Common myeloid progenitor, CD34-positive (primary cell): ENCODE measurements around the gene TMEM129.

ENCODE experiments used
- CTCF ChIA-PET: fragments of 350-600 bp; sonication (Branson Sonifier 250); formaldehyde crosslinking; loops from one replicate; lab custom pipeline; 2021; ENCODE audit warnings: antibody characterized with exemption; lab: Charles Lee
- POLR2A ChIA-PET: fragments of 350-600 bp; sonication (Branson Sonifier 250); formaldehyde crosslinking; loops from one replicate; lab custom pipeline; 2021; ENCODE audit warnings: antibody characterized with exemption; lab: Charles Lee
- DNase-seq, 3 donors: peaks; one replicate each; pipeline versions ENCODE4 v3.0.0 to v3.0.0-alpha.2; 2013
- H3K27ac ChIP-seq, 2 experiments: 1 replicate in 1 of 2; 2 replicates in 1 of 2; pipeline ENCODE4 v1.7.0; 2013; ENCODE audit warnings: inconsistent platforms in 2 of 2, low read length in 2 of 2, mild to moderate bottlenecking in 2 of 2, low read depth in 1 of 2, moderate library complexity in 1 of 2; ENCODE audit not compliant: severe bottlenecking in 2 of 2, insufficient read depth in 1 of 2, poor library complexity in 1 of 2
- H3K27me3 ChIP-seq, 5 experiments: replicated peaks in 2 of 5; 1 replicate in 3 of 5; 2 replicates in 2 of 5; pipeline versions ENCODE4 v1.6.1 to v1.7.0; 2013; ENCODE audit warnings: low read length in 4 of 5, mild to moderate bottlenecking in 2 of 5, moderate library complexity in 2 of 5, inconsistent platforms in 1 of 5; ENCODE audit not compliant: insufficient read depth in 5 of 5, control insufficient read depth in 4 of 5
- H3K36me3 ChIP-seq, 4 experiments: 1 replicate in 2 of 4; 2 replicates in 2 of 4; pipeline versions ENCODE4 v1.6.1 to v1.7.0; 2013; ENCODE audit warnings: low read length in 3 of 4, control low read depth in 1 of 4, mild to moderate bottlenecking in 1 of 4; ENCODE audit not compliant: control insufficient read depth in 4 of 4, insufficient read depth in 4 of 4
- H3K4me1 ChIP-seq, 4 experiments: 1 replicate in 3 of 4; 2 replicates in 1 of 4; pipeline versions ENCODE4 v1.6.1 to v1.7.1; 2013; ENCODE audit warnings: low read length in 3 of 4, mild to moderate bottlenecking in 3 of 4, control low read depth in 1 of 4, inconsistent platforms in 1 of 4, moderate library complexity in 1 of 4; ENCODE audit not compliant: control insufficient read depth in 4 of 4, insufficient read depth in 4 of 4; ENCODE audit errors: control extremely low read depth in 1 of 4
- H3K4me3 ChIP-seq, 7 experiments: 1 replicate in 4 of 7; 2 replicates in 3 of 7; pipeline versions ENCODE4 v1.5.1 to v1.7.0; 2013; ENCODE audit warnings: mild to moderate bottlenecking in 7 of 7, low read length in 6 of 7, moderate library complexity in 6 of 7, inconsistent platforms in 2 of 7, low read depth in 2 of 7, control low read depth in 1 of 7; ENCODE audit not compliant: insufficient read depth in 4 of 7, control insufficient read depth in 1 of 7; ENCODE audit errors: extremely low read depth in 1 of 7
- H3K9me3 ChIP-seq, 5 experiments: 1 replicate in 4 of 5; 2 replicates in 1 of 5; pipeline versions ENCODE4 v1.6.1 to v1.7.1; 2013; ENCODE audit warnings: low read length in 4 of 5, mild to moderate bottlenecking in 2 of 5, inconsistent platforms in 1 of 5, low read depth in 1 of 5, moderate library complexity in 1 of 5; ENCODE audit not compliant: control insufficient read depth in 4 of 5, insufficient read depth in 2 of 5; ENCODE audit errors: control extremely low read depth in 1 of 5
- whole genome bisulfite sequencing: methylation state at CpG from one replicate; pipeline ENCODE4 v1.1.5; 2013; ENCODE audit not compliant: insufficient coverage; 5-methylcytosine and 5-hydroxymethylcytosine counted together

Gene TMEM129

GRCh38 chr4:1678244-1678643, 42.9 kb downstream of the TMEM129 start:
- 100% methylated on average over 1 of the region's 5 CpGs for whole genome bisulfite sequencing
- no peaks in the 10 kb centered on the region for H3K36me3 ChIP-seq
- no peaks in the 10 kb centered on the region for H3K27me3 ChIP-seq
- H3K4me1 ChIP-seq = peaks cover 5 to 19% (median 16%) of the 10 kb centered on the region in 4 experiments
- CTCF ChIA-PET = no interaction called here
- DNase-seq = no peak
- no peak overlapping the region for H3K4me3 ChIP-seq
- no peak overlapping the region for H3K27ac ChIP-seq
- H3K9me3 ChIP-seq = no peaks in the 10 kb centered on the region
- POLR2A ChIA-PET = no interaction called here

DNA sequence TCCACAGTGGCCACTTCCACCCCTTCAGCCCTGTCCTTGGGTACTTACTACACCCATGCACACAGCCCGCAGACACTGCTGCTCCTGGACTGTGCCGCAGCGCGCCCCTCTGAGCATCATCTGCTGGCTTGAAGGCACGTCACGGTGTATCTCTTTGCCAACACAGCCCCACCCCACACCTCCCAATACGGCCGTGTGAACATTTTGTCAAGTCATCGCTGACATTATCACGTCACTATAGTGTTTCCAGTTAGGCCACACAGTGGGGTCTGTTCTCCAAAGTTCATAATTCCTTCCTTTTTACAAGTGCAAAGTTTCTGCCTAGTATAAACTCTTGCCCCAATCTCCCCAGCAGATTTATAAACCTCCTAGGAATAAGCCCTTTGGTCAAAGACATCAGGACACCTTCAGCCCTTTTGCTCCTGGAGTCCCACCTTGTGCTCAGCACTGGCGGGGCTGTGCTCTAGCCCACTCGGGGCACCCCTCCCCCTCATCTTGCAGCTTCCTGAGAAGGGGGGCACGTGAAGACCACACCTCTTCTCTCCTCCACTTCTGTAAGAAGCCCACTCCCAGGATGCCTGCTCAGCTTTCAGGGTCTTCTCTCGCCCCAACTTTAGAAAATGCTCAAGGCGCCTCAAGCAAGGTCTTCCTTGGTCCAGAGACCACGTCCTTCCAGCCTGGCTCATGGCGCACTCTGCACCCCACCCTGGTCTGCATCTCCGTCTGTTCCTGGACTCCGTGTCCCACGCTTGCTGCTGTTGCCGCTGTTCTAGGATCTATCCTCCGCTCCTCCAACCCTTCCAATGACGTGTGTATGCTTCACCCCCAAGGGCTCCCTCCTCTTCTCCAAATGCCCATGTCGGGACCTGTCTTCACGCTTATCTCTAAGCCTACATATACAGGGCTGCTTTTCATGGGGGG, 44.3 kb downstream of the TMEM129 start:
- peak; percentile 42 to 86 (median 78) for DNase-seq
- no peaks in the 10 kb centered on the region for H3K36me3 ChIP-seq
- no peak overlapping the region for H3K4me3 ChIP-seq
- H3K9me3 ChIP-seq = no peaks in the 10 kb centered on the region
- WGBS = 73% methylated on average over 21 of the region's 25 CpGs
- no peaks in the 10 kb centered on the region for H3K27me3 ChIP-seq
- POLR2A ChIA-PET = no interaction called here
- H3K4me1 ChIP-seq = peaks cover 0 to 12% (median 10%) of the 10 kb centered on the region in 4 experiments
- no peak overlapping the region for H3K27ac ChIP-seq
- CTCF ChIA-PET = interaction anchor here (1.6 to 1.7 kb wide), 2 partner anchors 14 to 16 kb away, joined by 4 to 6 read pairs; no protein-coding TSS in a partner anchor

DNA sequence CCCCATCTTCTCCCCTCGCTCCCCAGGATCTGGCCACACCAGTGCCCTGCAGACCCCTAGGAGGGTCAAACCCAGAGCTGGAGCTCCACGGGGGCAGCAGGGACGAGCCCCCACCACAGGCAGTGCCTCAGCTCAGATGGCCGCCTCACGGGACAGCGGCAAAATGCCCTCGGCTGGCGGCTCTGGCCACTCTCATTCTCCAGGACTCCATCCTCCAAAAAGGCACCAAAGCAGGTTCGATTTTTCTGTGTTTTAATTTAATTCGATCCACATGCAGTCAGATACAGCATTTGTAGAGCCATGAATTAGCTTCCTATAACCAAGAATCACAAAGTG, 45.4 kb downstream of the TMEM129 start:
- POLR2A ChIA-PET = no interaction called here
- H3K4me3 ChIP-seq = no peak overlapping the region
- CTCF ChIA-PET = interaction anchor here (1.1 to 1.7 kb wide), 3 partner anchors 15 to 19 kb away, joined by 3 to 6 read pairs (median 4); no protein-coding TSS in a partner anchor
- 89% methylated on average over 8 of the region's 10 CpGs for WGBS
- H3K4me1 ChIP-seq = peaks cover 0 to 12% (median 10%) of the 10 kb centered on the region in 4 experiments
- no peaks in the 10 kb centered on the region for H3K36me3 ChIP-seq
- no peak overlapping the region for H3K27ac ChIP-seq
- H3K9me3 ChIP-seq = no peaks in the 10 kb centered on the region
- no peak for DNase-seq
- H3K27me3 ChIP-seq = no peaks in the 10 kb centered on the region

DNA sequence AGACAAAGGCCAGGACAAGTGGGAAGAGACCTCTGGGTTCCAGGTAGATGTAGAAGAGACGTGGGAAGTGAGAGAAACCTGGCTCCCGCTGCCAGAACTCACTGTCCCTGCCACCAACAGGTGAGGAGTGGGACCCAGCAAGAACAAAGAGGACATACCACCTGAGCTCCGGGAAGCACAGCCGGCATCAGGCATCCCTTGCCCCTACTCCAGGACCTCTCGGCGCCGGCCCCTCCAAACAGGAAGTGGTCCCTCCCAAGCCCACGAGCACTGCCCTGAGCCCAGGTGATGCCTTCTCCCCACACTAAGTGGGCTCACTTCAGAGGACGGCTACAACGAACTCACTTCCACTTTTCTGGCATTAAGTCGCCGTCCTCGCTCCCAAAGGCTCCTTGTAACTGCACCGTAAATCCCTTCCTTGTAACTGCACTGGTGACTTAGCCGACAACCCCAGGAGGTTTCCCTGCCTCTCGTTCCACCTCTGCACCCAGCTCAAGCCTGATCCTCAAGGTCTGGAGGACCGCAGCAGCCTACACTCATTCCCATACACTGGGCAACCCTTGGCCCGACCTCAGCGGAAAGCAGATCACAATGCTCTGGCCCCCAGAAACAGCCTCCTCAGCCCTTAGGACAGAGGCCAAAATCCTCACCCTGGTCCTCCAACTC, 45.9 kb downstream of the TMEM129 start:
- CTCF ChIA-PET = interaction anchor here (0.5 to 1.7 kb wide), 3 partner anchors 13 to 19 kb away, joined by 3 to 6 read pairs (median 3); no protein-coding TSS in a partner anchor
- H3K4me3 ChIP-seq = no peak overlapping the region
- no peak overlapping the region for H3K27ac ChIP-seq
- POLR2A ChIA-PET = no interaction called here
- no peak for DNase-seq
- WGBS = 90% methylated on average over 19 of the region's 19 CpGs
- H3K36me3 ChIP-seq = no peaks in the 10 kb centered on the region
- no peaks in the 10 kb centered on the region for H3K9me3 ChIP-seq
- H3K27me3 ChIP-seq = no peaks in the 10 kb centered on the region
- H3K4me1 ChIP-seq = peaks cover 0 to 12% (median 10%) of the 10 kb centered on the region in 4 experiments

DNA sequence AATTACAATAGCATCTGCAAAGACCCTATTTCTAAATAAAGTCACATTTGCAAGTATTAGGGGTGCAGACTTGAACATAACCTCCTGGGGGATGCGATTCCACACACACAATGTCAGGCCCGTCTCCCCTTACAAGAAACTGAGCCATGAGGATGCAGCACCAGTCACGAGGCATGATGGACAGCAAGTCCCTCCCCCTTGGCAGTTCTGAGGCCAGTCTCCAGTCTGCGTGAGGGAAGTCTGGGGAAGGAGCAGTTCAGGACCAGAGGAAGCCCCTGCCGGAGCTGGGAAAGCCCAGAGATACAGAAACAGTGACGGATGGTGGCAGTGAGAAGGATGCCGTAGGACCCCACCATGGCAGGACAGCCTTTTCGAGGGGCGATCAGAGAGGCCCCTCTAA, 46.4 kb downstream of the TMEM129 start:
- Histone ChIP-seq H3K4me3 (no peak overlapping the region), H3K27me3 (no peaks in the 10 kb centered on the region), H3K36me3 (no peaks in the 10 kb centered on the region), H3K27ac (no peak overlapping the region), H3K4me1 (peaks cover 0 to 12% (median 10%) of the 10 kb centered on the region in 4 experiments), H3K9me3 (no peaks in the 10 kb centered on the region)
- CTCF ChIA-PET = interaction anchor here (0.5 to 1.1 kb wide), 2 partner anchors 12 to 20 kb away, joined by 3 read pairs; no protein-coding TSS in a partner anchor
- no peak for DNase-seq
- 87% methylated on average over 9 of the region's 9 CpGs for WGBS
- POLR2A ChIA-PET = no interaction called here

DNA sequence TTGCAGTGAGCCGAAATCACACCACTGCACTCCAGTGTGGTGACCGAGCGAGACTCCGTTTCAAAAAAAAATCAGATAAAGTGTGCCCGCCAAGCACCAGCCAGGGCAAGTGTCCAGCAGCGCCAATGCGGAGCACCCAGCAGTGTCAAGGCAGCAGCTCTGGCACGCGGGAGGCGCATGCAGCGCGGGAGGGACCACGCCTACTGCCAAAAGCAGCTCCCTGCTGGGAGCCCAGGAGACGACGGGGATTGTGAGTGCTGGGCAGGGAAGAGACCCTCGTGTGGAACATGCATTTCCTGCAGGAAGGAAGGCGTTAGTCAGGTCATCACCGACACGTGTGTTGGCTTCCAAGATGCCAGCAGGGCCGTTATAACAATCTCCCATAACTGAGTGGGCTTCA, 47.5 kb downstream of the TMEM129 start:
- no peaks in the 10 kb centered on the region for H3K9me3 ChIP-seq
- no peak overlapping the region for H3K4me3 ChIP-seq
- H3K4me1 ChIP-seq = peaks cover 0 to 12% (median 10%) of the 10 kb centered on the region in 4 experiments
- no peak for DNase-seq
- H3K27me3 ChIP-seq = no peaks in the 10 kb centered on the region
- 94% methylated on average over 20 of the region's 20 CpGs for WGBS
- no peaks in the 10 kb centered on the region for H3K36me3 ChIP-seq
- no peak overlapping the region for H3K27ac ChIP-seq
- POLR2A ChIA-PET = no interaction called here
- CTCF ChIA-PET = no interaction called here
